ENCODE measurements around the gene RNASE3.
A peak's percentile ranks its signal among the peaks of the same experiment; 100 is the strongest.

DNA sequence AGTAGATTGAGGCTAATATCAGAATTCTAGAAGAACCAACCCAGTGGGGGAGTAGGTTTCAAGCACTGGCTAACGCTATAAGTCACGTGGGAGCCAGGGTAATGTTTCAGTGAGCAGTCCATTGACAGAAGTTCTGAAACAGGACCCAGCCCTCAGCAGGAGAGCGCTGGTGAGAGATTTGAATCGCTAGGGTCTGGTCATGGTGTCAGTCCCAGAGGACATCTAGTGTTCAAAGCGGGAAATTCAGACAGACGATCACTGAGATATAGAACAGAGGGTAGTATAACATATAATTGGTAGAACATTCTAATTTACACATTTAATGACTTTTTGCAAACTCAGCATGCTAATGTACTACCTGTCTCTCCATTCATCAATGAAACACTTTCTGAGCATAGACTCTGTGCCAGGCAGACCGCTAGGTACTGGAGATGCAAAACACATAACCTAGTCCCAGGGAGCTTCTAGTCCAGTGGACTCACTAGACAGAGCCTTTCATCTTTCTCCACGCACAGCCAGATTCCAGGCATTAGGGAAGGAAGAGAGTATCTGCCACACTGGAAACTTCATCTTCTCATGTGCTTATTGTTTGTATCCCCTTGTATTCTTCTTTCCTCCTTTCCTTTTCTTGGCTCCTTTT, 35.4 kb upstream of the RNASE3 start:
- TF ChIP-seq, protein P1, sequence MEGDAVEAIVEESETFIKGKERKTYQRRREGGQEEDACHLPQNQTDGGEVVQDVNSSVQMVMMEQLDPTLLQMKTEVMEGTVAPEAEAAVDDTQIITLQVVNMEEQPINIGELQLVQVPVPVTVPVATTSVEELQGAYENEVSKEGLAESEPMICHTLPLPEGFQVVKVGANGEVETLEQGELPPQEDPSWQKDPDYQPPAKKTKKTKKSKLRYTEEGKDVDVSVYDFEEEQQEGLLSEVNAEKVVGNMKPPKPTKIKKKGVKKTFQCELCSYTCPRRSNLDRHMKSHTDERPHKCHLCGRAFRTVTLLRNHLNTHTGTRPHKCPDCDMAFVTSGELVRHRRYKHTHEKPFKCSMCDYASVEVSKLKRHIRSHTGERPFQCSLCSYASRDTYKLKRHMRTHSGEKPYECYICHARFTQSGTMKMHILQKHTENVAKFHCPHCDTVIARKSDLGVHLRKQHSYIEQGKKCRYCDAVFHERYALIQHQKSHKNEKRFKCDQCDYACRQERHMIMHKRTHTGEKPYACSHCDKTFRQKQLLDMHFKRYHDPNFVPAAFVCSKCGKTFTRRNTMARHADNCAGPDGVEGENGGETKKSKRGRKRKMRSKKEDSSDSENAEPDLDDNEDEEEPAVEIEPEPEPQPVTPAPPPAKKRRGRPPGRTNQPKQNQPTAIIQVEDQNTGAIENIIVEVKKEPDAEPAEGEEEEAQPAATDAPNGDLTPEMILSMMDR (IDR thresholded peaks at IDR 0.05), result peak; percentile 76 to 85 (median 78)
- no peak for TF ChIP-seq POLR2A (IDR thresholded peaks at IDR 0.05)

Measured in right lobe of liver (tissue), 4 donors.